Measurements from ENCODE around the gene RAMP3.

RAMP3 gene

DNA sequence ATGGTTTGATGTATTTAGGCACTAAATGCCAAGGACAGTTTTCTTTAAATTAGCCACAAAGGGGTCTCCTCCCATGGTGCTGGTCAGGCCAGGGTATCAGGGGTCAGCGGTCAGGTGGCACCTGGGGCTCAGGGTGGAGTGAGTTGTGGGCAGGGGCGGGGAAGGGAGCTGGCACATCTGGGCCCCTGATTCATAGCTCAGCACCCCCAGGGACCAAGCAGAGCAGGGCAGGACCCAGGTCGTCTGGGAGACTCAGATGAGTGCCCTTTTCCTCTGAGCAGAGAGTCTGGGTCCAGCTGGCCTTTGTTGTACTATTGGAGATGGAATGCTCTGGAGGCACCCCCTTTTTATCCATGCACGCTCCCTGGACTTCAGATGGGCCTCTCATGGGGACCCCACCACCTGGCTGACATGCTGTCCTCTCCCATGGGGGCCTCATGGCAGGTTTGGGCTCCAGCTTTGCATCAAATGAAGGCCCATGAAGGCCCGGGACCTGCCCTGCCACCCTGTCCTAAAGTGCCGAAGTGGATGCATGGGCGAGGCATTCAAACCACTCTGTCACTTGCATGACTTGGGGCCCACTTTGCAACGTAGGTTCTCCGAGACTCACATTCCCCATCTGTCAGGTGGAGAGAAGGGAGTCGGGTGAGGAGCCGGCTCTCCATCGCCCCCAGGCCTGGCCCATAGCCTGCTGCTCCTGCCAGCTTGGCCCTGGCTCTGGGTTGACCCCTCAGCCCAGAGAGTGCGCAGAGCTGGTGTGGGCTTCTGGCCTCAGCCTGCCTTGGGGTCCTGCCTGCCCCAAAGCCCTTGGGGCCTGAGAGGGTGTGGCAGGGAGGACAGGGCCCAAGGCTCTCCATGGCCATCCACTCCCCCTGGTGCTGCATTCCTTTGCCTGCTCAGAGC lies 66.4 kb downstream of the RAMP3 start:
- DNase-seq, result no peak

DNA sequence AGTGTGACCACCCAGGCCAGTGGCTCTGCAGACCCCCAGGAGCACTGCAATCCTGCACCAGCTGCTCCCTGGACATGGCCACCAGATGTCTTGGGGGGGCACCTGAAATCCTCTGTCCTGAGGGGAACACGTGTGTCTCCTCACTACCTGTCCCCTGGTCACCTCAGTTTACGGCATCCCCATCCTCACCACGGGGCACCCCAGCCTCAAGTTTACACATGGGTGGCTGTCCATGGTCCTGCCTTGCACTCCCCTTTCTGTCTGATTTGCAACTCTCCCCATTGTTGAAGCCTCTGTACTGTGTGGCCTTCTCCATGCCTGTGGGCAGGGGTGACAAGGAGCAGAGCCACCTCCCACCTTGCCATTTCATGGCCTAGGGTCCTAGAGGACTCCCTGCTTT lies 67.2 kb downstream of the RAMP3 start:
- DNase-seq, result no peak

DNA sequence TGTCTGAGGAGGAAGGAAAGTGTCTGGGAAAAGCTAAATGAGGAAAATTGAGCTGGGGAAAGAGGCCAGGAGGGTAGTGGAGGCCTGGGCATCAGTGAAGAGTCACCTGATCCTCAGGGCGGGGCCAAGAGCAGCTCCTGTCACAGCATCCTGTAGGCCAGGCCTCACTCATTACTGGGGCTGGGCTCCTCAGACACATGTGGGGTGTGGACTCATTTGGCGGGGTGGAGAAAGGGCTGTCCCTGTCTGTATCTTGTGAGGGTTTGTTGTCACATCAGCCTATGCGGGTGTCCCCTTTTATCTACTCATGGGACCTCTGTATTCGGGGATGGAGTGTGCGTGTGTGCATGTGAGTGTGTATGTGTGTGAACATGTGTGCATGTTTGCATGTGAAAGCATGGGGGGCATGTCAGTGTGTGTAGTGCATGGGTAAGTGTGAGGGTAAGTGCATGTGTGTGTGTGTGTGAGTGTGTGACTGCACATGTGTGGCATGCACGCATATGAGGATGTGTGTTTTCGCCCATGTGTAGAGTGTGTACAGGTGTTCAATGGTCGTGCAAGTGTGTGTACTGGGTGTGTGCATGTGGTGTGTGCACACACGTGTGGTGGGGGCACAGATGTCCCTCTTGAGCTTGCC lies 67.8 kb downstream of the RAMP3 start:
- no peak for DNase-seq

DNA sequence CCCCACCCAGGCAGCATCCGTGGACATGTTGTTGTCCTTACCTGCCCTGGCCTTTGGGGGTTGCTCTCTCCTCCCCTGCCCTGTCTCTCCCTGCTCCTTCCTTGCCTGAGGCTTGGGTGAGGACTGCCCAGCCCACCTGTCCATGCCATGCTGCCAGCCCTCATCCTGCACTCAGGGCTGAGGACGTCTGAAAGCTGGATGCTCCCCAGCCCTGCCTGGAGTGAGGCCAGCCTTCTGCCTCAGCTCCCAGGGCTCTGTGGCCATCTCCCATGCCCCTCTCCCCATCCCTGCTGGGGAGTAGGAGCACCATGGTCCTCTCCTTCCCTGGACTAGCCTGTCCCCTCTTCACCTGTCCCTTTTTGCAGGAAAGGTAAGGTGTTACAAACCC lies 68.4 kb downstream of the RAMP3 start:
- DNase-seq, result no peak

DNA sequence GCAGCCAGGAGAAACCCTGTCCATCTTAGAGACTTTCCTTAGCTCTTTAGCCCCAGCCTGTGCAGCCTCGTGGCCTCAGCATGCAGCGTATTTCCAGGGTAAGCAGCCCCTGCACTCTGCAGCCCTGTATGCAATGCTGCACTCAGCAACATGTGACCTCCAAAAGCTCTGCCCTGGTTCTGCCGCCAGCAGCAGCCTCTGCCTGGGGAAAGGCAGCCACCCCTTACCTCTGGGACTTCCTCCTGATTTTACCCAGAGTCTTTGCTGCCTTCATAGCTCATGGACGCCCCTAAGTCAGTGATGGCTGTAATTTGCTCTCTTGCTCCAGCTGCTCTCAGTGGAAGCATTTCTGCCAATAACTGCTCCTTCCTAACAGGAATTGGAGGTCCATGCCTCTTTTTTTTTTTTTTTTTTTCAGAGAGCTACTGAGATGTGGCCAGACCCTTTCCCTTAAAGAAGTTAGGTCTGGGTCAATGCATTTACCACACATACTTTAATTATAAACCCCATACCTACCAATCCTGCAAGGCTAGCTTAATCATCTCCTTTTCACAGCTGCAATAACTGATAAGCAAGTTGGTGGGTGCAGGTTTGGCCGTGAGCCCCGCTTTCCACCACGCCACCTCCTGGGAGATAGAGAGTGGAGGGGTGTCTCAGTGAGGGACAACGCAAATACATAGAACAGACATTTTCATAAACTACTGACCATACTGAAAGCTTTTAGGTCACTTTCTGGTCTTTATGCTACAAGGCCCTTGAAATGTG lies 71.7 kb downstream of the RAMP3 start:
- DNase-seq, result no peak

DNA sequence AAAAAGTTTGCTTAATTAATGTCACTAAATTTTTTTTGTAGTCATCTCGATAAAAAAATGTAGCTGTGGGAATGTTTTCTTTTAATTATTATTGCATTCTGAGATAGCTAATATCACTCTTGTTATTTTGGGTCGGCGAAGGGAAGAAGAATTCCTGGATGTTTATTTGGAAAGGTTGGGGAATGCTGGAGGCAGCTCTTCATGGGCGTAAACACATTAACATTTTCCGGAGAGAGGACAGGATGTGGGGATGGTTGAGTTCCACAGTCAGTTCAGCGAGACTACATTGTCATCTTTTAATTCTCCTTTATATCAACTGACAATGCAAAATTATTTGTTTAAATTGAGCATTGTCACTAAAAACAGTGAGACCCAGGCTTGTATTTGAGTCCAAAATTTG lies 72.5 kb downstream of the RAMP3 start:
- no peak for DNase-seq

DNA sequence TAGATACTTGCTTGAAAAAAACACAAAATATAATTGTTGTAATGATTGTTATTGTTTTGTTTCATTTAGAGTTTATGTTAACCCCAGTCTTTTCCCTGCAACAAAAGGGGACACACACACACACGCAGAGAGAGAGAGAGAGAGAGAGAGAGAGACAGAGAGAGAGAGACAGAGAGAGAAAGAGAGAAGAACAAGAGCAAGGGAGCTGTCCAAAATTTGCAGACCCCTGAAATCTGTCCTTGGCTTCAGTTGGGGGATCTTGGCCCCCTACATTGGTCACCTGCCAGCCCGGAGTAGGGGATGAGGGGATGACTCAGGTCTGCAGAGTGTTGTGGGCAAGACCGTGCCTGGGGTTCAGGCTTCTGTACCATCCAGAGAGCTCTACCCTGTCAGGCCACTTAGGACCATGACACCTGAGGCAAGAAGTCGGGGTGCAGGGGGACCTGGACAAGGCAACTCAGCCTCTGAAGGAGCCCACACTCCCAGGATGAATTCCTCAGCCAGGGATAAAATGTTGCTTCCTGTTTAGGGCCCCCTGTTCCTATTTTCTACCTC lies 73.1 kb downstream of the RAMP3 start:
- DNase-seq, result no peak

DNA sequence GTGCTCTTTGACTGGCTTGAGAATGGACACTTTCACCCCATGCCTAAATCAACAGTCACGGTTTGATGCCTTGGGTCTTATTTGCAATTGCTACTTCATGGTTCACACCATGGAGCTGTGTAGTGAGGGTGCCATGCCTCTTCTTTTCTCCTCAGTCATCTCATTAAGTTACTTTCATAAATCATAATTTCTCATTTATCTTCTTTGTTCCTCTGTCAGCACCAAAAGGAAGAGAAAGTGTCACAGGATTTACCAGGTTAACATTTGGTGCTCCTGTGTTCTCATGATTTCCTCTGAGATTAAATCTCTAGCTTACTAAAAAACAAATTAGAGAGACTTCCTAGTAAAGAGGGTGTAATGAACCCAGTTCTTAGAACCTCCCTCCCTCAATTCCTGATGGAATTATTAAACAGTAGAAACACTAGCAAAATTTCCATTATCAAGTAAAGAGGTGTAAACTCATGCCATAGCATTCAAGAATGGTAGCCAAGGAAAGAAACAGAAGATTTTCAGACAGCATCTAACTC lies 75.7 kb downstream of the RAMP3 start:
- DNase-seq, result no peak
